ENCODE measurements around the gene PLCD1. TPM values are rescaled to one million over a fixed set of nuclear protein-coding genes. Genes with fewer than 3 reads are reported as not detected.
"Not testable (repeated sequence)": the region's sequence is repeated elsewhere in the genome, so short reads cannot be mapped to it uniquely, and the experiment has no call there.

The PLCD1 gene
- total RNA-seq, 4 donors from 2014 or later = 43.8 to 48.6 (median 48.0) TPM

- Histone ChIP-seq H3K27ac (peak overlapping the region in 2 of 4 donors; percentile 4 to 9), H3K27me3 (no peaks in the 10 kb centered on the region), H3K4me3 (no peak overlapping the region), H3K36me3 (peaks cover 0 to 86% (median 0%) of the 10 kb centered on the region in 3 donors), H3K4me1 (peaks cover 0 to 8% (median 2%) of the 10 kb centered on the region in 4 donors), H3K9me3 (no peaks in the 10 kb centered on the region)
- 65 to 71% methylated on average over 9 of the region's 9 CpGs for WGBS, 2 donors
- peak in 1 of 2 donors; percentile 67 for DNase-seq (ENCODE audit: low spot score in 2 of 2)
- TF ChIP-seq EP300 (IDR thresholded peaks at IDR 0.05) (no peak), POLR2A (IDR thresholded peaks at IDR 0.05) (no peak), CTCF (IDR thresholded peaks at IDR 0.05) (peak; percentile 63 to 77 (median 69))
Observed at GRCh38 chr3:37974121-37975083, 55.0 kb downstream of the PLCD1 start.

GRCh38 chr3:37973246-37974054 lies 56.0 kb downstream of the PLCD1 start:
- WGBS, 2 donors = 75 to 83% methylated on average over 12 of the region's 12 CpGs
- Histone ChIP-seq H3K9me3 (no peaks in the 10 kb centered on the region), H3K27me3 (no peaks in the 10 kb centered on the region), H3K36me3 (peaks cover 0 to 88% (median 0%) of the 10 kb centered on the region in 3 donors), H3K4me3 (no peak overlapping the region), H3K4me1 (peaks cover 0 to 17% (median 12%) of the 10 kb centered on the region in 4 donors), H3K27ac (no peak overlapping the region)
- TF ChIP-seq EP300 (IDR thresholded peaks at IDR 0.05) (no peak), CTCF (IDR thresholded peaks at IDR 0.05) (no peak), POLR2A (IDR thresholded peaks at IDR 0.05) (no peak)
- DNase-seq (ENCODE audit: low spot score in 2 of 2) = no peak

- H3K4me3 ChIP-seq; H3K27me3 ChIP-seq; DNase-seq (ENCODE audit: low spot score in 2 of 2); H3K9me3 ChIP-seq; H3K27ac ChIP-seq: not testable (repeated sequence)
- H3K36me3 ChIP-seq = peaks cover 0 to 77% (median 0%) of the 10 kb centered on the region in 3 donors
- H3K4me1 ChIP-seq = peaks cover 0 to 29% (median 17%) of the 10 kb centered on the region in 4 donors
- WGBS, 2 donors = 89 to 94% methylated on average over 8 of the region's 8 CpGs
Observed at GRCh38 chr3:37972056-37972455, 57.4 kb downstream of the PLCD1 start.

GRCh38 chr3:37971467-37971866 lies 58.0 kb downstream of the PLCD1 start:
- Histone ChIP-seq H3K9me3 (no peaks in the 10 kb centered on the region), H3K27me3 (no peaks in the 10 kb centered on the region), H3K36me3 (peaks cover 0 to 71% (median 0%) of the 10 kb centered on the region in 3 donors), H3K4me1 (peaks cover 0 to 35% (median 18%) of the 10 kb centered on the region in 4 donors), H3K4me3 (no peak overlapping the region), H3K27ac (peak overlapping the region in 1 of 4 donors; percentile 13)
- TF ChIP-seq CTCF (IDR thresholded peaks at IDR 0.05) (no peak), POLR2A (IDR thresholded peaks at IDR 0.05) (no peak), EP300 (IDR thresholded peaks at IDR 0.05) (no peak)
- DNase-seq (ENCODE audit: low spot score in 2 of 2) = no peak

- no peak for DNase-seq (ENCODE audit: low spot score in 2 of 2)
- H3K27ac ChIP-seq = peak overlapping the region in 1 of 4 donors; percentile 13
- no peak overlapping the region for H3K4me3 ChIP-seq
- peaks cover 0 to 37% (median 18%) of the 10 kb centered on the region in 4 donors for H3K4me1 ChIP-seq
- peaks cover 0 to 66% (median 0%) of the 10 kb centered on the region in 3 donors for H3K36me3 ChIP-seq
- H3K9me3 ChIP-seq = no peaks in the 10 kb centered on the region
- no peaks in the 10 kb centered on the region for H3K27me3 ChIP-seq
- 64 to 81% methylated on average over 5 of the region's 5 CpGs for WGBS, 2 donors
- TF ChIP-seq EP300 (IDR thresholded peaks at IDR 0.05) (no peak), CTCF (IDR thresholded peaks at IDR 0.05) (no peak), POLR2A (IDR thresholded peaks at IDR 0.05) (no peak)
Observed at GRCh38 chr3:37970802-37971201, 58.6 kb downstream of the PLCD1 start.
